Central memory CD8-positive, alpha-beta T cell (primary cell): ENCODE results near the gene FKBP2.
A peak's percentile ranks its signal among the peaks of the same experiment; 100 is the strongest.

Experiments used
- ATAC-seq: fragments of 150-1000 bp; cut with Tn5 transposase; replicated peaks from 2 replicates; pipeline ENCODE4 v1.10.0; 2022; ENCODE audit warnings: mild to moderate bottlenecking, moderate FRiP score, moderate number of reproducible peaks; ENCODE audit not compliant: poor library complexity, severe bottlenecking; ENCODE audit errors: extremely low read depth
- DNase-seq, 2 donors: peaks; one replicate each; pipeline ENCODE4 v3.0.0; 2021; ENCODE audit warnings: low spot score in 2 of 2
- H3K27ac Mint-ChIP-seq: one replicate; pipeline ENCODE4 v1.8.0; 2022; ENCODE audit warnings: low read depth, mild to moderate bottlenecking, moderate library complexity, mixed read lengths
- H3K27me3 Mint-ChIP-seq: one replicate; pipeline ENCODE4 v1.8.0; 2022; ENCODE audit warnings: mixed read lengths
- H3K36me3 Mint-ChIP-seq: one replicate; pipeline ENCODE4 v1.8.0; 2022; ENCODE audit warnings: mild to moderate bottlenecking, moderate library complexity, mixed read lengths; ENCODE audit not compliant: insufficient read depth
- H3K4me1 Mint-ChIP-seq: one replicate; pipeline ENCODE4 v1.8.0; 2022; ENCODE audit warnings: mixed read lengths
- H3K4me3 Mint-ChIP-seq: one replicate; pipeline ENCODE4 v1.8.0; 2022; ENCODE audit warnings: mild to moderate bottlenecking, moderate library complexity, mixed read lengths
- H3K9me3 Mint-ChIP-seq: one replicate; pipeline ENCODE4 v1.8.0; 2022; ENCODE audit warnings: mixed read lengths

Gene FKBP2

GRCh38 chr11:64268025-64268892 lies 27.4 kb downstream of the FKBP2 start:
- H3K9me3 Mint-ChIP-seq: no peaks in the 10 kb centered on the region
- H3K36me3 Mint-ChIP-seq: peaks cover 29% of the 10 kb centered on the region
- H3K4me1 Mint-ChIP-seq: peaks cover 32% of the 10 kb centered on the region
- H3K27ac Mint-ChIP-seq: peak overlapping the region; percentile 98
- no peak for ATAC-seq
- H3K27me3 Mint-ChIP-seq: no peaks in the 10 kb centered on the region
- peak overlapping the region; percentile 98 for H3K4me3 Mint-ChIP-seq
- DNase-seq: no peak

DNA sequence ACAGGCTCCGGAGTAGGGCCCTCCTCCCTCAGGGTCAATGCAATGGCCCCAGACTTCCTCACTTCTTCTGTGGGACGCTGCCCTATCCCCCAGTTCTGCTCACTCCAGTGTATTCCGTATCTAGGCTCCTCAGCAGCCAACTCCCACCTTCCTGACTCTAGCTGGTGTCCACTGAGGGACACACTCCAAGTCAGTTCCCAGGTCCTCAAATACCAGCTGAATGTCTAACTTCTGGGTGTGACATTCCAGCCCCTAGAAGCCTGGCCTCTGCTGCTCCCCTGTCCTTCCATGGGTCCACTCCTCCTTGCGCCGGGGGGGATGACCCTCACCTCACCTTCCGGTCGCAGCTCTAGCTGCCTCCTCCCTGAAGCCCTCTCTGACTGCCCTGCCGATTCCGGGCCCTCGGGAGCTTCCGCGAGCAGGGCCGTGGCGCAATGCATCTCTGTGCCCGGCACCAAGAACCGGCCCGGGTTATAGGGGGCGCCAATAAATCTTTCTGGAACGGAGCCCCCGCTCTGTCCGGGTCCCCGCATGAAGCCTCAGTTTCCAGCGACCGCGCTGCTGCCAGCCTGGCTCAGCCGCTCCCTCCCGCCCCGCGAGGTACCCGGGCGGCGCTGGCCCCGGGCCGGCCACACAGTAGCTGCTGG lies 28.1 kb downstream of the FKBP2 start:
- Mint-ChIP-seq H3K4me3 (peak overlapping the region; percentile 98), H3K27me3 (no peaks in the 10 kb centered on the region), H3K9me3 (no peaks in the 10 kb centered on the region), H3K4me1 (peaks cover 32% of the 10 kb centered on the region), H3K36me3 (peaks cover 29% of the 10 kb centered on the region), H3K27ac (peak overlapping the region; percentile 98)
- ATAC-seq (peak; percentile 1), DNase-seq (no peak)

DNA sequence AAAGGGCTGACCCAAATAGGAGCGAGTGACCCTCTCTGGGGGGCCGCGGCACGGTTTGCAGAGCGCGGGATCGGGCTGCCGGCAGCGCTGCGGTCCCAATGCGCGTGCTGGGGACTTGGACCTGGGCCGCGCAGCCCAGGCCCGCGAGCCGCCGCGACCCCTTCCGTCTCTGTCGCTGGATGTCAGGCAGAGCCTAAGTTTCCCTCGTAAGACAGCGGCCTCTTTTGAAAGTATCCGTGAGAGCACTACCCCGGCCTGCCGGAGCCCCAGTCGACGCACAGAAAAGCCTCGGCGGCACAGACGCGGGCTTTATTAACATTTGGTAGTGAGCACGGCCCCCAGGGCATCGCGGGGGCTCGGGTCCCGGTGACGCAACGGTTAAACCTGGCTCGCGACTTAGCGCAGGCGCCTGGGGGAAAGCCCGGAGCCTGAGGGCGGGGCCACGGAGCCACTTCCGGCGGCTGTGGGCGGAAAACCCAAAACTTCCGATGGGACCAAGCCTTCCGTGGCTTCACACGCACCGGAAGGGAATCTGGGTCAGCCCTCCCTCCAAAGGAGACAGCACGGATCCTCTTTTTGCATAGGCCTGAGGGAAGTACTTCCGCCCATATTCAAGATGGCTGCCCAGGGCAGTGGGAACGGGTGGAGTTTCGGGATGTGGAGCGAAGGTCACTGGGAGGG lies 28.8 kb downstream of the FKBP2 start:
- ATAC-seq (peak; percentile 74), DNase-seq (peak; percentile 94 to 96)
- H3K36me3 Mint-ChIP-seq: peaks cover 31% of the 10 kb centered on the region
- peaks cover 32% of the 10 kb centered on the region for H3K4me1 Mint-ChIP-seq
- H3K4me3 Mint-ChIP-seq: peak overlapping the region; percentile 98
- no peaks in the 10 kb centered on the region for H3K27me3 Mint-ChIP-seq
- peak overlapping the region; percentile 98 for H3K27ac Mint-ChIP-seq
- H3K9me3 Mint-ChIP-seq: no peaks in the 10 kb centered on the region

DNA sequence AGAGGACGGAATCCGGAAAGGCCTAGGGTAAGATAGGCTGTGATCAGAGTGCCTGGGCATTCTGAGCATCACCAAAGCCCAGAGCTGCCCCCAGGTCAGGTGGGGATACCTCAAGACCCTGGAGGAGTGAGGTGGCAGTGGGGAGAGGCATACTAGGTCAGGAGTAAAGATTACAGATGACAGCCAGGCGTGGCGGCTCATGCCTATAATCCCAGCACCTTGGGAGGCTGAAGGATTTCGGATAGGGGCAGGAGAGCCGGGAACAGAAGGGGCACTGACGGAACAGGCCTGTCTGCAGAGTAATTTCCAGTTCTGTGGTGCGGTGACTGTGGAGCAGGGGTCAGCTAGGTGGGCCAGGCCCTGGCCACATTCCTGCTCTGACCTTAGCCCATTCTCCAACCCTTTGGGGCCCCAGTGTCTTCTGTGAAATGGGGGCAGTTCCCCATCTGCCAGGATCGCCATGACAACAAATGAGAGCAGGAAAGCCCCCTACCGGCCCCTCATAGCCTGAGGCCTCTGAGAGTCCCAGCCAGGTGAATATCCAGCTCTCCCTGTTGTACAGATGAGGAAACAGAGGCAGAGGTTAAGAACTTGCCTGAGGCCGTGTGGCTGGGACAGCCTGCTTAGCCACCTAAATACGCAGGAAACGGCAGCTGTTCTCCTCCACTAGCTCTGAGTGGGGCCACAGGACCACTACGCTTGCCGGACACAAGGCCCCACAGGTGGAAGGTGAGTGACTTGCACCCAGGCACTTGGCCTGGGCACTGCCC lies 34.3 kb downstream of the FKBP2 start:
- no peaks in the 10 kb centered on the region for H3K27me3 Mint-ChIP-seq
- no peak overlapping the region for H3K4me3 Mint-ChIP-seq
- ATAC-seq: no peak
- H3K27ac Mint-ChIP-seq: no peak overlapping the region
- peaks cover 23% of the 10 kb centered on the region for H3K36me3 Mint-ChIP-seq
- peaks cover 12% of the 10 kb centered on the region for H3K4me1 Mint-ChIP-seq
- H3K9me3 Mint-ChIP-seq: no peaks in the 10 kb centered on the region
- DNase-seq: no peak

- Mint-ChIP-seq H3K4me1 (peaks cover 9% of the 10 kb centered on the region), H3K9me3 (no peaks in the 10 kb centered on the region), H3K36me3 (peaks cover 17% of the 10 kb centered on the region), H3K4me3 (no peak overlapping the region), H3K27ac (no peak overlapping the region), H3K27me3 (no peaks in the 10 kb centered on the region)
- no peak for DNase-seq
- no peak for ATAC-seq
Measured at GRCh38 chr11:64275841-64276240, 34.9 kb downstream of the FKBP2 start.

GRCh38 chr11:64276653-64277431 lies 35.9 kb downstream of the FKBP2 start:
- no peak overlapping the region for H3K4me3 Mint-ChIP-seq
- H3K36me3 Mint-ChIP-seq: peaks cover 12% of the 10 kb centered on the region
- no peak overlapping the region for H3K27ac Mint-ChIP-seq
- no peaks in the 10 kb centered on the region for H3K9me3 Mint-ChIP-seq
- H3K27me3 Mint-ChIP-seq: no peaks in the 10 kb centered on the region
- no peak for ATAC-seq
- peaks cover 2% of the 10 kb centered on the region for H3K4me1 Mint-ChIP-seq
- no peak for DNase-seq

- Mint-ChIP-seq H3K27ac (peak overlapping the region; percentile 78), H3K9me3 (no peaks in the 10 kb centered on the region)
Measured at GRCh38 chr11:64278576-64279190, 37.8 kb downstream of the FKBP2 start.

DNA sequence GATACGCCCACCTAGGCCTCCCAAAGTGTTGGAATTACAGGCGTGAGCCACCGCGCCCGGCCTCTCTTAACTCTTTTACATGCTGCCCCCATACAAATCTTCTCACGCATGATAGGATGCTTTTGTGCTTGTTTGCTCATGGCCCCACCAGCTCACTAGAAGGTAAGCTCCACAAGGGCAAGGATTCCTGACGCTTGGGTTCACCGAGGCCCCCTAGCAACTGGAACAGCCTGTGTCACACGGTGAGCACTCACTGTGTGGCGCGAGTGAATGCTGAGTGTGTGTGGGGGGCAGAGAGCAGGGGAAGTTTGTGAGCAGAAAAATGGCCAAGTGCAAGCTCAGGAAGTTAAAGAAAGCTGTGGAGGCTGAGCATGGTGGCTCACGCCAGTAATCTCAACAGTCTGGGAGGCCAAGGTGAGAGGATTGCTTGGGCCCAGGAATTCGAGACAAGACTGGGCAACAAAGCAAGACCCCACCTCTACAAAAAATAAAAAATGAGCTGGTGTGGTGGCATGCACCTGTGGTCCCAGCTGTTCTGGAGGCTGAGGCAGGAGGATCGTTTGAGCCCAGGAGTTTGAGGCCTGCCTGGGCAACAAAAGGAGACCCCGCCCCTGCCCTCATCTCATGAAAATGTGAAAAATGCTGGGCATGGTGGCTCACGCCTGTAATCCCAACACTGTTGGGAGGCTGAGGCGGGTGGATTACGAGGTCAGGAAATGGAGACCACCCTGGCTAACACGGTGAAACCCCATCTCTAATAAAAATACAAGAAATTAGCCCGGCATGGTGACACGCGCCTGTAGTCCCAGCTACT lies 41.3 kb downstream of the FKBP2 start:
- Mint-ChIP-seq H3K9me3 (no peaks in the 10 kb centered on the region), H3K27me3 (no peaks in the 10 kb centered on the region), H3K4me1 (peaks cover 16% of the 10 kb centered on the region), H3K4me3 (peak overlapping the region; percentile 87), H3K36me3 (peaks cover 11% of the 10 kb centered on the region), H3K27ac (peak overlapping the region; percentile 97)
- DNase-seq: no peak
- ATAC-seq: no peak

More at GRCh38 chr11:64278576-64279190, 37.8 kb downstream of the FKBP2 start:
- ATAC-seq (no peak), DNase-seq (no peak)
- H3K4me1 Mint-ChIP-seq: peaks cover under 1% of the 10 kb centered on the region
- H3K4me3 Mint-ChIP-seq: no peak overlapping the region
- no peaks in the 10 kb centered on the region for H3K27me3 Mint-ChIP-seq
- H3K36me3 Mint-ChIP-seq: peaks cover 8% of the 10 kb centered on the region

- H3K4me3 Mint-ChIP-seq: peak overlapping the region; percentile 87
- H3K27ac Mint-ChIP-seq: peak overlapping the region; percentile 97
Measured at GRCh38 chr11:64283092-64283491, 42.2 kb downstream of the FKBP2 start.

GRCh38 chr11:64284048-64284961 lies 43.4 kb downstream of the FKBP2 start, which contains the start of gene BAD:
Gene BAD (minus strand): TSS chr11:64284665. CDS start chr11:64284368, 297 bp downstream.
- ATAC-seq: peak; percentile 81

More at GRCh38 chr11:64283092-64283491, 42.2 kb downstream of the FKBP2 start:
- ATAC-seq: no peak
- no peaks in the 10 kb centered on the region for H3K9me3 Mint-ChIP-seq
- H3K27me3 Mint-ChIP-seq: no peaks in the 10 kb centered on the region
- DNase-seq: no peak
- H3K36me3 Mint-ChIP-seq: peaks cover 11% of the 10 kb centered on the region
- H3K4me1 Mint-ChIP-seq: peaks cover 16% of the 10 kb centered on the region

More at GRCh38 chr11:64284048-64284961, 43.4 kb downstream of the FKBP2 start, which contains the start of gene BAD:
- Mint-ChIP-seq H3K4me1 (peaks cover 19% of the 10 kb centered on the region), H3K27ac (peak within 1 kb of the TSS; percentile 97), H3K4me3 (peak within 1 kb of the TSS; percentile 87), H3K9me3 (no peaks in the 10 kb centered on the region), H3K27me3 (no peaks in the 10 kb centered on the region), H3K36me3 (peaks cover 9% of the 10 kb centered on the region)
- DNase-seq: peak; percentile 78 to 86
